HPDE6-E6E7 (cell line): ENCODE results near the gene ZNF805.
"Not testable (repeated sequence)": the region's sequence is repeated elsewhere in the genome, so short reads cannot be mapped to it uniquely, and the experiment has no call there.

Experiments
- DNase-seq: peaks from one replicate; pipeline ENCODE4 v3.0.0; 2011; ENCODE audit warnings: missing footprints; ENCODE audit errors: extremely low spot score

ZNF805 gene

GRCh38 chr19:57240311-57241090, at the start of gene ZNF805:
TSS of gene ZNF805 (plus strand) at chr19:57240632. CDS start at chr19:57240892, 260 bp downstream.
- DNase-seq = peak; percentile 96

GRCh38 chr19:57191141-57192076, 49.0 kb upstream of the ZNF805 start, which contains the start of gene ZNF264:
TSS of gene ZNF264 (plus strand) at chr19:57191500. CDS start at chr19:57191914, 414 bp downstream.
- DNase-seq = peak; percentile 83

DNA sequence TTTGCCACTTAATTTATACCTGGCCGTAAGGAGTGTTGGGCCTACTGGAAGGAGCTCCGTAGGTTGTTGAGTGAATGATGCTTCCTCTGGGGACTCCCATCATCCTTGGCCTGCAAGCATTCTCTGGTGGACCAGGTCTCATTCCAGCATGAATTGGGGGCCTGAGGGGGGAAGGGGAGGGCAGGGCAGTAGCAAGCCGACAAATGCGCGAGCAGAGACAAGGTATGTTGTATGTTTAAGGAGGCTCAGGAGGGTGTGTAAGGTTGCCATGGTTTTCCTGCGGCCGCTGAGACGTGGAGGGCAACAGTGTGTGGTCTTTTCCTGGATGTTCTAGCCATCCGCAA, 48.4 kb upstream of the ZNF805 start:
- DNase-seq = no peak

- no peak for DNase-seq
Observed at GRCh38 chr19:57192993-57193392, 47.4 kb upstream of the ZNF805 start.

DNA sequence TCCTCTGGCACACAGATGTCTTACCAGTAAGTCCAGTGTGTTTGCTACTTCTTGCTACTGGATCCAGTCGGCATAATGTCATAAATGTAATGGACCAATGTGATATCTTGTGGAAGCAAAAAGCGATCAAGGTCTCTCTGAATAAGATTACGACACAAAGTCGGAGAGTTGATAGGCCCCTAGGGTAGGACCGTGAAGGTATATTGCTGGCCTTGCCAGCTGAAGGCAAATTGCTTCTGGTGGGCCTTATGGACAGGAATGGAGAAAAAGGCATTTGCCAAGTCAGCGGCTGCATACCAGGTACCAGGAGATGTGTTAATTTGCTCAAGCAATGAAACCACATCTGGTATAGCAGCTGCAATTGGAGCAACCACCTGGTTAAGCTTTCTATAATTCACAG, 42.6 kb upstream of the ZNF805 start:
- DNase-seq = not testable (repeated sequence)

- no peak for DNase-seq
Observed at GRCh38 chr19:57202160-57202559, 38.3 kb upstream of the ZNF805 start.

DNA sequence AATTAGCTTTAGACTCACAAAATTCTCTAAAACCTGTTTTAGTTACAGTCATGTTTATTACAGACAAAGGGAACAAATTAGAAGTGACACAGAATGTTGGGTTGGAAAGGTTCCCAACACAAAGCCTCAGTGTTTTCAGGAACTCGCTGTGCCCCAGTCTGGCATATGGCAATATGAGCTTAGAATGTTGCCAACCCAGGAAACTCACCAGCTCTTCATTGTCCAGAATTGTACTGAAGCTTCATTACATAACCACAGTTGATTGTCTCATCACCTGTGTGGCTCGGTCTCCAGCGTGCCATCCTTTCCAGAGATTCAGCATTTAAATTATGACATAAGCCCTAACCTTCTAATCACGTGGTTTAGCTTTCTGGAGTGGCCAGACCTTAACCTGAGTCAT, 30.1 kb upstream of the ZNF805 start:
- no peak for DNase-seq

GRCh38 chr19:57212109-57212508, 28.3 kb upstream of the ZNF805 start:
- no peak for DNase-seq

DNA sequence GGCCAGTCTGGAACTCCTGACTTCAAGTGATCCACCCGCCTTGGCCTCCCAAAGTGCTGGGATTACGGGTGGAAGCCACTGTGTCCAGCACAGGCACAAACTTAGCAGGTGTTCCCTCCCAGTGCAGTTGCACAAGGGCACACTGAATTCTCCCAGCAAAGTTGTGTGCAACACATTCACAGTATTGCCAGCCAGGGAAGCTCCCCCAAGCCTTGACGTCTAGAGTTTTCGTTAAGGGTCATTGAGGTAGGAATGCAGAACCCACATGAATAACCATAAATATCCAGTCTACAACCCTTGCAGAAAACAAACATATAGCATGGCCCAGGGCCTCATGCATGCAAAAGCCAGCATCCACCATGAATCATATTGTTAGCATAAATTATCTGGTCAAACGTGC, 12.9 kb upstream of the ZNF805 start:
- DNase-seq = no peak

GRCh38 chr19:57231686-57232085, 8.7 kb upstream of the ZNF805 start:
- DNase-seq = no peak

DNA sequence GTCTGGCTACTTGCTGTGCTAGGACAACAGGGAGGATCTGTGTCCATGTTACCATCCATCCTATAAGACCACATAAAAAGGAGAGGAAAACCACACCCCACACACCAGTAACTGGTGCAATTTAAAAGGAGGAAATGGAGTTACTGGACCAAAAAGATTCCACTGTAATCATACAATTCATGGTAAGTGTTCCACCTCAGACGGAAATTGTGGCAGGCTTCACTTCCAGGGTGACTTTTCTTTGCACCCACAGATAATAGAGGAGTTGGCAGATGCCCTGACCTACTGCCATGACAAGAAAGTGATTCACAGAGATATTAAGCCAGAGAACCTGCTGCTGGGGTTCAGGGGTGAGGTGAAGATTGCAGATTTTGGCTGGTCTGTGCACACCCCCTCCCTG, 7.2 kb upstream of the ZNF805 start:
- no peak for DNase-seq

GRCh38 chr19:57239982-57240310, 486 bp upstream of the ZNF805 start:
- no peak for DNase-seq

- DNase-seq = no peak
Observed at GRCh38 chr19:57241176-57241575, 744 bp downstream of the ZNF805 start.

- DNase-seq = no peak
Observed at GRCh38 chr19:57242821-57243220, 2.4 kb downstream of the ZNF805 start.

- no peak for DNase-seq
Observed at GRCh38 chr19:57244513-57244912, 4.1 kb downstream of the ZNF805 start.

DNA sequence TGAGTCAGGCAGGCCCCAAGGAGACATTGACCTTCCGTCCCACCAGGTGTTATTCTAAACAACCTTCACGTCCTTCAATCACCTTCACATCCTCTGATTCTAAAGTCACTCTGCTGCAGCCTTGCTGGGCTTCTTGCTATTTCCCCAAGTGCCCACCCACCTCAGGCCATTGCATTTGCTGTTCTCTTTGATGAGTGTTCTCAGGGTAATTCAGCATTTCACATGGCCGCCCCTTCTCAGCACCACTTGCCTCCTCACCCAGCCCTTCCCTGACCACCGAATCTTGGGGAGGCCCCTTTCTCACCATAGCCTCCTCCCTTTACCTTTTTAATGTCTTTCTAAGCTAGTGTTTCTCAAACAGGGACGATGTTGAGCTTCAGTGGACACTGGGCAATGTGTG, 4.6 kb downstream of the ZNF805 start:
- DNase-seq = no peak

GRCh38 chr19:57245959-57246358, 5.5 kb downstream of the ZNF805 start:
- no peak for DNase-seq

GRCh38 chr19:57248646-57249045, 8.2 kb downstream of the ZNF805 start:
- DNase-seq = no peak

DNA sequence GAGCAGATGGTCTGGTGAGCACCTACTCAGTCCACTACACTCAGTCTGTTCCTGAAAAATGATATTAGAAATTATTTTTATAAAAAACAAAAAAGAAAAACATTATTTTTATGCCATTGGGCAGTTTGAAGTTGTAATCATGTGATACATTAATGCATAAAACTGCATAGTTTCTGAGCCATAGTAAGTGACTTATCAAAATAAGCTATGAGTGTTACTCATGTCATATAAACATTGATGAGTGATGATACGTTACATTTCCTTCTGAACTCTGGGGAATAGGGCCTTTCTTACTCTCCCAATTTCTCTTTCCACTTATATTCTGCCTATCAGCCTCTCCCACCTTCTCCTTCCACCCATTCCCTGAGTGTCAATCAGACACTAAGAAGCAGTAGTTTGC, 8.9 kb downstream of the ZNF805 start:
- DNase-seq = no peak

- DNase-seq = not testable (repeated sequence)
Observed at GRCh38 chr19:57253767-57254166, 13.3 kb downstream of the ZNF805 start.

GRCh38 chr19:57262044-57262443, 21.6 kb downstream of the ZNF805 start:
- no peak for DNase-seq

DNA sequence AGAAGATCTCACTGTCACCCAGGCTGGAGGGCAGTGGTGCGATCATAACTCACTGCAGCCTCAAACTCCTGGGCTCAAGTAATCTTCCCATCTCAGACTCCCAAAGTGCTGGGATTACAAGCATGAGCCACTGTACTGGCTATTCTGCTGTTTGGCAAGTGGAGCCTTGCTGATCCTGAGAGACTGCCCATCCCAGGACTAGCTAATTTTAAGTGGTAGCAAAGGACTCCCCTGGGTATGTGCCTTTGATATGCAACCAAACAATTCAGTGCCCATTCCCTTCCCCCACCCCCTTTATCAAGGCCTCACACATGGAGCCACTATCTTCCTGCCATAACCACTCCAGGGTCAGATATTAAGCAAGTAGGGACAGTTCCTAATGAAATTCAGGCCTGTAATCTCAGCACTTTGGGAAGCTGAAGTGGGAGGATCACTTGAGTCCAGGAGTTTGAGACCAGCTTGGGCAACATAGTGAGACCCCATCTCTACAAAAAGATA, 22.9 kb downstream of the ZNF805 start:
- no peak for DNase-seq

DNA sequence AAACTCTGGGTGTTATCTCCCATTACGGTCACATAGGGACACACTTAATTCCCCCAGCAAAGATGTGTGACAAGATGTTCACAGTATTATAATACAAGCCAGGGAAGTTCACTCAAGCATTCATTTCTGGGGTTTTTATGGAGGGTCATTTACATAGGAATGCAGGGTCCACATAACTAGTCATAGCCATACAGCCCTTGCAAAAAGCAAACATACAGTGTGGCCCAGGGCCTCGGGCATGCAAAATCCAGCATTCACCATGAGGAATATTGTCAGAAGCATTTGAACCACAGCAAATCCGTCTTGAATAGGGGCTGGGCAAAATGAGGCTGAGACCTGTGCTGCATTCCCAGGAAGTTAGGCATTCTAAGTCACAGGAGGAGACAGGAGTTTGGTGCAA, 26.9 kb downstream of the ZNF805 start:
- DNase-seq = no peak
